Measurements from ENCODE around the gene PTGER3. TPM values are rescaled to one million over a fixed set of nuclear protein-coding genes. Genes with fewer than 3 reads are reported as not detected.

The PTGER3 gene
- total RNA-seq, 1 donor from 2014 or later: 0.29 TPM

DNA sequence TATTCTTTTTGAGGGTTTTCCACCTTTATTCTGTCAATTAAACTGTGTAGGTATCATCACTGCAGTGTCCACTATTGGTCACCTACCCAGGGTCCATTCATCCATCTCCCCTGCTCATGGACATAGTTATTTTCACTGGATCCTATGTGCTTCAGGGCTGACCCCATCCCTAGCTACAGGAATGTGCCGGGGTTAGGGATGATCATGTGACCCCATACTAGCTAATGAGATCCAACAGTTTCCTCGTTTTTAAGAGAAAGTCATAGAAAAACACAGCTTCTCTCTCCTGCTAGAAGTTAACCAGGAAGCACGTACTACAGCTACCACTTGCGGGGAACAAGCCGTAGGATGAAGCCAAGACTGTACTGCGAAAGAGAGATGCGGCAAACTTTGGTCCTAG, 19.6 kb downstream of the PTGER3 start:
- Mint-ChIP-seq H3K9me3 (ENCODE audit: unreplicated experiment) (no peaks in the 10 kb centered on the region), H3K4me1 (ENCODE audit: low read depth, unreplicated experiment) (no peaks in the 10 kb centered on the region), H3K4me3 (ENCODE audit: unreplicated experiment) (no peak overlapping the region), H3K27me3 (ENCODE audit: unreplicated experiment) (no peaks in the 10 kb centered on the region), H3K36me3 (ENCODE audit: unreplicated experiment) (no peaks in the 10 kb centered on the region), H3K27ac (ENCODE audit: unreplicated experiment) (no peak overlapping the region)
- no peak for DNase-seq
- TF ChIP-seq, protein P1, sequence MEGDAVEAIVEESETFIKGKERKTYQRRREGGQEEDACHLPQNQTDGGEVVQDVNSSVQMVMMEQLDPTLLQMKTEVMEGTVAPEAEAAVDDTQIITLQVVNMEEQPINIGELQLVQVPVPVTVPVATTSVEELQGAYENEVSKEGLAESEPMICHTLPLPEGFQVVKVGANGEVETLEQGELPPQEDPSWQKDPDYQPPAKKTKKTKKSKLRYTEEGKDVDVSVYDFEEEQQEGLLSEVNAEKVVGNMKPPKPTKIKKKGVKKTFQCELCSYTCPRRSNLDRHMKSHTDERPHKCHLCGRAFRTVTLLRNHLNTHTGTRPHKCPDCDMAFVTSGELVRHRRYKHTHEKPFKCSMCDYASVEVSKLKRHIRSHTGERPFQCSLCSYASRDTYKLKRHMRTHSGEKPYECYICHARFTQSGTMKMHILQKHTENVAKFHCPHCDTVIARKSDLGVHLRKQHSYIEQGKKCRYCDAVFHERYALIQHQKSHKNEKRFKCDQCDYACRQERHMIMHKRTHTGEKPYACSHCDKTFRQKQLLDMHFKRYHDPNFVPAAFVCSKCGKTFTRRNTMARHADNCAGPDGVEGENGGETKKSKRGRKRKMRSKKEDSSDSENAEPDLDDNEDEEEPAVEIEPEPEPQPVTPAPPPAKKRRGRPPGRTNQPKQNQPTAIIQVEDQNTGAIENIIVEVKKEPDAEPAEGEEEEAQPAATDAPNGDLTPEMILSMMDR (IDR thresholded peaks at IDR 0.05; ENCODE audit: partially characterized antibody, unreplicated experiment): no peak

DNA sequence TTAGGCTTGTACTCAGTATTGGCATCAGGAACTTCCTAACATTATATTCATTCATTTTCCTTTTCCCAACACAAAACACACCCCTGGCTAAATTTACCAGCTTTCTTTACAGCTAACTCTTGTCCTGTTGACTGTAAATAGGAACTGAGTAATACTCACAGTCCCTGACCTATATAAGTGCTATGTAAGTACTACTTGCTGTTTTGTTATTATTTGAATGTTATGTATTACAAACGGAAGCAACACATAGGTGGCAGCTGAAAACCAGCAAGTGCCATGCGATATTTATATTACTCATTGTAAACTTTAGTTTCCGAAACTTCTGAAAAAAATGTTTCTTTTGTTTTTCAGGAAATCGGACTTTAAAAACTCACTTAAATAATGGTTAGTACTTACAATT, 21.5 kb downstream of the PTGER3 start:
- no peak for DNase-seq
- TF ChIP-seq, protein P1 (IDR thresholded peaks at IDR 0.05; ENCODE audit: partially characterized antibody, unreplicated experiment): no peak
- H3K4me3 Mint-ChIP-seq (ENCODE audit: unreplicated experiment): no peak overlapping the region
- no peaks in the 10 kb centered on the region for H3K9me3 Mint-ChIP-seq (ENCODE audit: unreplicated experiment)
- H3K36me3 Mint-ChIP-seq (ENCODE audit: unreplicated experiment): no peaks in the 10 kb centered on the region
- H3K4me1 Mint-ChIP-seq (ENCODE audit: low read depth, unreplicated experiment): no peaks in the 10 kb centered on the region
- no peaks in the 10 kb centered on the region for H3K27me3 Mint-ChIP-seq (ENCODE audit: unreplicated experiment)
- H3K27ac Mint-ChIP-seq (ENCODE audit: unreplicated experiment): no peak overlapping the region

DNA sequence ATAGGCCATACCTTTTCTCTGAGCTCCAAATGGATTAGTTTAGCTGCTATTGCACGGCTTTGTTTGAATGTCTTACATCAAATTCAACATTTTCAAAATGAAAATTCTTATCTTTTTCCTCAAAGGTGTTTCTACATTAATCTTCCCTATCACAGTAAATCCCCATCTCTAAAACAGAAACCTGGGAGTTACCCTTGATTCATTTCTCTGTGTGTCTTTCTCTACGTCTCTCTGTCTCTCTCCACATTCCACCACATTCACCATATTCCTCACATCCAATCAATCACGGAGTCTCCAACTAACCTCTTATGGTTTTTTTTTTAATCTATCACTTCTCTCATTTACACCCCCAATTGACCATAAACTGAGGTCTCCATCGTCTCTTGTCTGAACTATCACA, 24.1 kb downstream of the PTGER3 start:
- DNase-seq: no peak
- Mint-ChIP-seq H3K27me3 (ENCODE audit: unreplicated experiment) (no peaks in the 10 kb centered on the region), H3K36me3 (ENCODE audit: unreplicated experiment) (no peaks in the 10 kb centered on the region), H3K4me1 (ENCODE audit: low read depth, unreplicated experiment) (no peaks in the 10 kb centered on the region), H3K27ac (ENCODE audit: unreplicated experiment) (no peak overlapping the region), H3K9me3 (ENCODE audit: unreplicated experiment) (no peaks in the 10 kb centered on the region), H3K4me3 (ENCODE audit: unreplicated experiment) (no peak overlapping the region)
- TF ChIP-seq, protein P1 (IDR thresholded peaks at IDR 0.05; ENCODE audit: partially characterized antibody, unreplicated experiment): no peak

DNA sequence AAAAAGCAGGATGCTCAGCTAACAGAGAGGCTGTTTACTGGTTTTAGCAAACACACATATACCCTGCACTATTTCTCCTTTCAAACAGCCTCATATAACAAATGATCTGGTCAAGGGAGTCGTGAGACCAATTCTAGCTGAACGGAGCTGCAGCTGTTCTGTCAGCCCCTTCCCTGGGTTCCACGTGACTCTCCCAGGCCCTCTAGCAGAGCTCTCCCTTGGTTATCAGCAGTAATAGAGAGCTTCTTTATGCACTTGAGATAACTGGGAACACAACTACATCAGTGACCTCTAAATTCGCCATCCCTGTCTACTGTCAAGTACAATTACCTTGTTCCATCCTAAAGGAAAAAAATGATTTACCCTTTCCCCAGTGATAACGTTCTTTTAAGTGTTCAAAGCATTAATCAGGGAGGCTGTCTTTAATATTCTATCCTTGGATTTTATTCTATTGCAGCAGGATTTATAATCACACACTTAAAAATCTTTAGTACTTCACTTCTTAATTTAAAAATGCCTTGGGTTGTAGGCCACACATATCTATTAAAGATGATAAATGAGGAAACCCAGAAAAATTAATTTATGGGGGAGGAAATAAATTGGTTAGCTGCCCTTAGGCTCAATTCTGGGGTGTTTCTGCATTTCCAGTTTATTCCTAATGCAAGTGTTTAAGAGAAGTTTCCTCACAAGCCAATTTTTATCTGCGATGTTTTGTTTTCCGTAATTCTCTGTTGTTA, 28.2 kb downstream of the PTGER3 start:
- Mint-ChIP-seq H3K27me3 (ENCODE audit: unreplicated experiment) (no peaks in the 10 kb centered on the region), H3K9me3 (ENCODE audit: unreplicated experiment) (no peaks in the 10 kb centered on the region), H3K4me1 (ENCODE audit: low read depth, unreplicated experiment) (no peaks in the 10 kb centered on the region), H3K27ac (ENCODE audit: unreplicated experiment) (no peak overlapping the region), H3K4me3 (ENCODE audit: unreplicated experiment) (no peak overlapping the region), H3K36me3 (ENCODE audit: unreplicated experiment) (no peaks in the 10 kb centered on the region)
- no peak for DNase-seq
- TF ChIP-seq, protein P1 (IDR thresholded peaks at IDR 0.05; ENCODE audit: partially characterized antibody, unreplicated experiment): no peak

DNA sequence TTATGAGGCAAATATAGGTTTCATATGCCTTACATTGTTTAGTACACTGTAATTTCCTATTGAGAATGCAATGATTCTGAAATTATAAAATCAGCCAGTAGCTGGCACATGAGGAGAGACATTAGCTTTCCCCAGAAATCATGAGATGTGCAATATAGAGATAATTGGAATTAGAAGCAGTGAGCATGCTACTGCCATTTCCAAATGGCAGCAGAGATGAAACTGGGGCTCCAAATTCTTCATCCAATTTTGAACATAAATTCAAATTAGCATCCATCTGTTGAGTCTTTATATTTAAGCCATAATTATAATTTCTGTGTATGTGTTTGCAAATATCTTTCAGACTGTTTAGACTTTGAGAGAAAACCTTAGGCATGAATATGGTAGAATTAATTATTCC, 28.8 kb downstream of the PTGER3 start:
- Mint-ChIP-seq H3K36me3 (ENCODE audit: unreplicated experiment) (no peaks in the 10 kb centered on the region), H3K27me3 (ENCODE audit: unreplicated experiment) (no peaks in the 10 kb centered on the region), H3K27ac (ENCODE audit: unreplicated experiment) (no peak overlapping the region), H3K4me1 (ENCODE audit: low read depth, unreplicated experiment) (no peaks in the 10 kb centered on the region), H3K9me3 (ENCODE audit: unreplicated experiment) (no peaks in the 10 kb centered on the region), H3K4me3 (ENCODE audit: unreplicated experiment) (no peak overlapping the region)
- DNase-seq: no peak
- TF ChIP-seq, protein P1 (IDR thresholded peaks at IDR 0.05; ENCODE audit: partially characterized antibody, unreplicated experiment): no peak

Data from glutamatergic neuron (in vitro differentiated cells).